A549 treated with RU486 at 1 μM for 4 hours (cell line): ENCODE results near the gene DCXR. TPM values are rescaled to one million over a fixed set of nuclear protein-coding genes. Genes with fewer than 3 reads are reported as not detected.

Experiments used
- total RNA-seq: library from RNA; stranded (reverse); fragments of 200-300 nt; extraction: Qiagen RNA extraction; gene quantifications from 5 replicates; pipeline ENCODE4 v1.2.3, GENCODE V29; 2022; ENCODE audit warnings: low read depth

The DCXR gene
- total RNA-seq = 64.9 to 106 TPM (median 95.3 TPM) in 5 replicates

DNA sequence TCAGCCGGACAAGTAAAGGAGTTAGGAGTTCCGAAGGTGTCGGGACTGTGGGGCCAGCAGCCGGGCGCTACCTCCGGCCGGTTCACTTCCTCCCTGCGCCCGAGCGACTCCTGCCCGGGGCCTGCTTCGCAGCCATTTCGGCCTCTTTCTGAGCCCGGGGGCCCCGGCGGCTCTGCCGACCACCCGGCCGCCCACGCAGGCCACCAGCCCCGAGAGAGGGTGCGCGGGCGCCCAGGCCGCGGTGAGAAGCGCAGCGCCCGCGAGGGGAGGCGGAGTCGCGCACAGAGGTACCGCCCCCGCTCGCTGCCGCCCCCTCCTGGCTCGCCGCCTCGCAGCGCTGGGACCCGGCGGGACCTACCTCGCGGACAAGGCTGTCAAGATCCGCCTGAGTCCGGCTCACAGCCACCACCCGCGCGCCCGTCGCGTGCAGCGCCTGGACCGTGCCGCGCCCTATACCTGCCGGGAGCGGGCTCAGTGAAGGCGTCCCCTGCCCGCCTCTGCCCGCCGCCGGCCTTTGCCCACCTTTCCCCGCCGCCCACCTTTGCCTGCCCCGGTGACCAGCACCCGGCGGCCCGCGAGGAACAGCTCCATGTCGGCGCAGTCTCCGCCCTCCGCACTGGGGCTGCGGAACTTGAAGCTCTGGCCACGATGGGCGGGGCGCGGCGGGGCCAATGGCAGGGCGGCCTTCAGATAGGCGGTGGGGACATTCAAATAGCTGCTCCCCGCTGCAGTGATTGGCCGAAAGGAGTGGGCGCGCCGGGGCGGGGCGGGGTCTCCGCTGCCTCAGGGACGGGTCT is at the start of gene DCXR:
Gene DCXR, minus strand, starts transcription at position 606 of the 797 bp plus-strand sequence. Its CDS starts 15 bp downstream, at position 591.

DNA sequence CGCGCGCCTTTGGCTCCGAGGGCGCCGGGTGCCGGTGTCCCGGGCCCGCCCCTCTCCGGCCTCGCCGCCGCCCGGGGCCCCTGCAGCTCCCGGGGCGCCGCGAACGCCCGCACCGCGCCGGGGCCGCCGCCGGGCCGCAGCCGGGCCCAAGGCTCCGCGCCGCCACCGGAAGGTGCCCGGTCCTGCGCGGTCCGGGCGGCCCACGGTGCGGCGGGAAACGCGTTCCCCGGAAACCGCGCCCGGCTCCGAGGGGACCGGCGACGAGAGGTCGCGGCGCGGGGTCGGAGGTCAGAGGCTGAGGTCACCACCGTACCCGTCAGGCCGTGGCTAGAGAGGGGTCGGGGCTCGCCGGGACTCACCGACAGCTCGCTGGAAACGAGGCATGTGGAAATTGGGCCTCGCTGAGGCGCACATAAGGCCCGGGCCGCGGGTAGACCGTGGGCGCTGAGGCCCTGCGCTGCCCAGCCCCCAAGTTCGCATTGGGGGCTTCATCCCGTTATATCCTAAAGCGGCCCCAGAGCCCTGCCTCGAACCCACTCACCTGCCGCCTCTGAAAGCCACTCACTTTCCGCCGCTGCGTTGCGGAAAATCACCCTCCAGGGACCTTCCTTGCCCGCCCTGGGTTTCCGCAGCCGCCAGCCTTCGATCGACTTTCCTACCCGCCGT is 28.3 kb upstream of the DCXR start, which contains the start of gene DUS1L:
Gene DUS1L, minus strand, starts transcription at position 167 of the 666 bp plus-strand sequence. CDS start 745 bp downstream, outside the sequence.

DNA sequence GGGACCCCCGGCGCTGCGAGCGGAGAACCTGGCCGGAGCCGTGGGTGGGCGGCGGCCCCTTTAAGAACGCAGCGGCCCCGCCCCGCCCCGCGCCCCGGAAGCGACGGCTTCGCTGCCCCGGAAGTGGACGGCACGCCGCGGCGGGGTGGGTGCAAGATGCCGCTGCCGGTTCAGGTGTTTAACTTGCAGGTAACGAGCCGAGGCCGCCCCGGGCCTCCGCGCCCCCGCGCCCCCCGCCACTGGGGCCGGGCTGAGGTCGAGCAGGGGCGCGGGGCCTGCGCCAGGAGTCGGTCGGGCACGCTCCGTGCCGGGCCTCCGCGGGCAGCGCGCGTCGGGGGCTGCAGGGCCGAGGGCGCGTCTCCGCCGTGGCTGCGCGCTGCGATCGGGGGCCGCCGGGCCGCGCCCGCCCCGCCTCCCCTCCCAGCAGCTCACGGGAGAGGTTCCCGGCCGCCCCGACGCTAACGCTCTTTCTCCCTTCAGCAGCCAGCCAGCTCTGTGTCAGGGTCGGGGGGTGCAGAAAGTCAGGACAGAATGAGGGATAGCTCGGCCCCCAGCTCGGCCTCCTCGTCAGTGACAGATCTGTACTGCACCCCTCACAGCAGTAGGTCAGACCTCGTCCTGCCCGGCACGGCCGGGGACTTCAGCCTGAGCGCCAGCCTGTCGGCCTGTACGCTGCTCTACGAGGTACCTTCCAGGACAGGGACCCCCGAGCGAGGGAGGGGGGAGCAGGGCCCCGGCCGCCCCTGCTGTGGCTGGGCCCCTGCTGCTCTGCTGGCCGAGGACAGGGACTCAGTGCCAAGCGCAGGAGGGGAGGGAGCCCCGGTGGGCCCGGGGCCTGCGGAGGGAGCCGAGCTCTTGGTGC is 14.5 kb upstream of the DCXR start, which contains the start of the genes GPS1 and RFNG:
Gene GPS1, plus strand, starts transcription at position 123 of the 862 bp plus-strand sequence. Its CDS starts 34 bp downstream, at position 157.
Gene RFNG, minus strand, starts transcription at position 36 of the 862 bp plus-strand sequence. CDS start 45 bp downstream, outside the sequence.

DNA sequence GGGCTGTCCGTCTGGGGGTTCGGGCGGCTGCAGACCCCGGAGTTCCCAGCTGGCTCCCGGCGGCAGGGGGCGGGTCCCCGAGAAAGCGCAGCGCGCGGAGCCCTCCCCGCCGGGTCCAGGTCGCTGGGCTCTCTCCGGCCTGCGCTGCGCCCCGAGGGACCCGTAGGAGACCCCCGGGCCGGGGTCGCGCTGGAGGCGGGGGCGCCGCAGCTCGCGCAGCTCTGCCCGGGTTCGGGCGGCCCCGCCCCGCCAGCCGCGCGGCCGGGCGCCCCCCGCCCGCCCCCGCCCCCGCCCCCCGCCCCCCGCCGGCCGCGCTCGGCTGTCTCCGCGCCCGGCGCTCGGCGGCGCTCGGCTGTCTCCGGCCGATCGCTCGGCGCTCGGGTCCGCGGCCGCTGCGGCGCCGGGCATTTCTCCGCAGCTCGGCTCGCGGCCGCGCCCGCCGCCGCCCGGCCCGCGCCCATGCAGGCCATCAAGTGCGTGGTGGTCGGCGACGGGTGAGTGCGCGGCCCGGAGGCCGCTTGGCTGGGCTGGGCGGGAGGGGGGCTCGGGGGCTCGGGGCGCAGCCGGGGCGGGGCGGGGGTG is 6.1 kb downstream of the DCXR start, which contains the start of gene RAC3:
Gene RAC3, plus strand, starts transcription at position 376 of the 582 bp plus-strand sequence. Its CDS starts 84 bp downstream, at position 460.

DNA sequence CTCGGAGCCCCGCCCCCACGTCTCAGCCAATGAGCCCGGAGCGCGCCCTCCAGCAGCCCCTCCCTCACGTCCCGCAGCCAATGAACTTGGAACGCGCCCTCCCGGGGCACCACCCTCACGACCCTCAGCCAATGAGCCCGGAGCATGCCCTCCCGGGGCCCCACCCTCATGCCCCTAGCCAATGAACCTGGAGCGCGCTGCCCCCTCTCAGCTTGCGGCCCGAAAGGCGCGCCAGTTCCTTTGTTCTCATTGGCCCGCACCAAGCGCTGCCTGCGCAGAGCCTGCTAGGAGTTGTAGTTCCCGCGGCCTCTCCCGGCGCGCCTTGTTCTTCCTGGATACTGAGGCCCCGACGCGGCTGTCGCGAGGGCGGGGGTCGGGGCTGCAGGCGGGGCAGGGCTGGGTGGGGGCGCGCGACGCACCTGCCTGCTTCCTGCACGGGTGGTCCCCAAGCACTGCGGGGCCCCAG is 14.5 kb downstream of the DCXR start, which contains the start of gene LRRC45:
Gene LRRC45, plus strand, starts transcription at position 325 of the 466 bp plus-strand sequence. CDS start 339 bp downstream, outside the sequence.

DNA sequence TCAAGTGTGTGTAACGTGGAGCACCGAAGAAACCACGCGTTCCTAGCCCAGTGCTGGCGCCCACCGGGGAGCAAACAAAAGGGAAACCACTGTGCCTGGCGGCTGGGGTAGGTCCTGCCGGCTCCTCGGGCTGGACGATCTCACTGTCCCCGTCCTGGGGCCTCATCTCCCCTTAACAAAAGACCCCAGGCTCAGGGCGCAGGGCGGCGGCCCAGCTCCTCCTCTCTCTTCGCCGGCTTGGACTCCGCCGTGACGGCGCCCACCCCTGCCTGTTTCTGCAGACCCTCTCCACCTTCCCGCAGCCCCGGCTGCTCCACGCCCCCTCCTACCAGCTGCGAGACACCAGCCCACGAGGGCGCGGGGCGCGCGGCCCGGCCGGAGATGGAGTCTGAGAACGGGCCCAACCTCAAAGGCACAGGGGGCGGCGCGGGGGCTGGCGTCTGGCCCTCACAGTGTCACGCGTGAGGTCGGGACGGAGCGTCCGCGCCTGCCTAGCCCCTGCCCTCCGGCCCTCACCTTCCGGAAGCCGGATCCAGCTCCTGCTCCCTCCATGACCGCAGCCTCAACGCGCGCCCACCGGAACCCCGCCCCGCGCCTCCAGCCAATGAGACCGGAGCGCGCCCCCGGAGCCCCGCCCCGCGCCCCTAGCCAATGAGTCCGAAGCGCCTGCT is 15.1 kb downstream of the DCXR start, which contains the start of gene CENPX:
Gene CENPX, minus strand, starts transcription at position 569 of the 671 bp plus-strand sequence. Its CDS starts 17 bp downstream, at position 552.

Other genes starting within 250 kb of the DCXR start
- 0.13 to 0.36 TPM (median 0.17 TPM) in 4 of 5 replicates, not detected in the other for gene GCGR, start 233.5 kb downstream of the DCXR start, total RNA-seq
- 75.2 to 107 TPM (median 93.2 TPM) in 5 replicates for gene MCRIP1, start 204.4 kb downstream of the DCXR start, total RNA-seq
- 0.27 to 0.61 TPM (median 0.32 TPM) in 3 of 5 replicates, not detected in the others for gene PPP1R27, start 202.6 kb downstream of the DCXR start, total RNA-seq
- gene P4HB, start 177.2 kb downstream of the DCXR start, total RNA-seq = 695 to 762 TPM (median 718 TPM) in 5 replicates
- 531 to 682 TPM (median 648 TPM) in 5 replicates for gene ARHGDIA, start 166.4 kb downstream of the DCXR start, total RNA-seq
- gene ALYREF, start 146.1 kb downstream of the DCXR start, total RNA-seq = 176 to 263 TPM (median 250 TPM) in 5 replicates
- gene ANAPC11, start 146.0 kb downstream of the DCXR start, total RNA-seq = 190 to 300 TPM (median 289 TPM) in 5 replicates
- 0.38 to 0.73 TPM (median 0.45 TPM) in 5 replicates for gene NPB, start 135.5 kb downstream of the DCXR start, total RNA-seq
- gene PCYT2, start 126.3 kb downstream of the DCXR start, total RNA-seq = 11.9 to 16.6 TPM (median 14.1 TPM) in 5 replicates
- 27.7 to 47.8 TPM (median 43.4 TPM) in 5 replicates for gene SIRT7, start 119.5 kb downstream of the DCXR start, total RNA-seq
- gene MAFG, start 110.0 kb downstream of the DCXR start, total RNA-seq = 31.6 to 46.1 TPM (median 44.6 TPM) in 5 replicates
- 59.4 to 91.2 TPM (median 87.0 TPM) in 5 replicates for gene PYCR1, start 100.4 kb downstream of the DCXR start, total RNA-seq
- not detected in 5 replicates for gene MYADML2, start 90.5 kb downstream of the DCXR start, total RNA-seq
- 0.14 to 0.32 TPM (median 0.26 TPM) in 5 replicates for gene NOTUM, start 76.5 kb downstream of the DCXR start, total RNA-seq
- 20.0 to 29.3 TPM (median 27.1 TPM) in 5 replicates for gene ASPSCR1, start 60.1 kb downstream of the DCXR start, total RNA-seq
- gene CENPX, start 14.8 kb downstream of the DCXR start, total RNA-seq = 138 to 205 TPM (median 189 TPM) in 5 replicates
- 8.8 to 16.1 TPM (median 14.6 TPM) in 5 replicates for gene LRRC45, start 14.4 kb downstream of the DCXR start, total RNA-seq
- 24.7 to 40.1 TPM (median 34.9 TPM) in 5 replicates for gene RAC3, start 6.0 kb downstream of the DCXR start, total RNA-seq
- 16.8 to 25.3 TPM (median 23.1 TPM) in 5 replicates for gene RFNG, start 14.1 kb upstream of the DCXR start, total RNA-seq
- gene GPS1, start 14.2 kb upstream of the DCXR start, total RNA-seq = 94.9 to 150 TPM (median 141 TPM) in 5 replicates
- gene DUS1L, start 28.1 kb upstream of the DCXR start, total RNA-seq = 76.2 to 147 TPM (median 142 TPM) in 5 replicates
- gene FASN, start 60.5 kb upstream of the DCXR start, total RNA-seq = 91.1 to 136 TPM (median 131 TPM) in 5 replicates
- gene CCDC57, start 175.1 kb upstream of the DCXR start, total RNA-seq = 16.0 to 26.7 TPM (median 25.6 TPM) in 5 replicates
- gene SLC16A3, start 191.3 kb upstream of the DCXR start, total RNA-seq = 80.8 to 123 TPM (median 106 TPM) in 5 replicates
- gene CSNK1D, start 236.0 kb upstream of the DCXR start, total RNA-seq = 138 to 180 TPM (median 174 TPM) in 5 replicates